NCI-H1436 treated with DMSO at 0.1 percent for 48 hours (cell line): ENCODE data around the gene CIAO1.
"Not testable (repeated sequence)": the region's sequence is repeated elsewhere in the genome, so short reads cannot be mapped to it uniquely, and the experiment has no call there.

Experiments used
- DNase-seq: peaks from one replicate; lab custom pipeline; 2025; lab: John Stamatoyannopoulos, UW

Gene CIAO1

GRCh38 chr2:96250188-96250587, 15.8 kb upstream of the CIAO1 start:
- DNase-seq = no peak

GRCh38 chr2:96251721-96252292, 14.2 kb upstream of the CIAO1 start:
- DNase-seq = no peak

- no peak for DNase-seq
Observed at GRCh38 chr2:96252526-96252925, 13.5 kb upstream of the CIAO1 start.

- no peak for DNase-seq
Observed at GRCh38 chr2:96253006-96253405, 13.0 kb upstream of the CIAO1 start.

- DNase-seq = no peak
Observed at GRCh38 chr2:96254571-96254970, 11.5 kb upstream of the CIAO1 start.

GRCh38 chr2:96256611-96257113, 9.4 kb upstream of the CIAO1 start:
- DNase-seq = no peak

GRCh38 chr2:96257744-96258143, 8.3 kb upstream of the CIAO1 start:
- not testable (repeated sequence) for DNase-seq

- DNase-seq = no peak
Observed at GRCh38 chr2:96258166-96259022, 7.6 kb upstream of the CIAO1 start.

GRCh38 chr2:96259497-96259921, 6.5 kb upstream of the CIAO1 start:
- DNase-seq = no peak

- DNase-seq = no peak
Observed at GRCh38 chr2:96260387-96261260, 5.4 kb upstream of the CIAO1 start.

- DNase-seq = no peak
Observed at GRCh38 chr2:96261328-96262003, 4.6 kb upstream of the CIAO1 start.

- no peak for DNase-seq
Observed at GRCh38 chr2:96262306-96262705, 3.7 kb upstream of the CIAO1 start.

GRCh38 chr2:96264086-96264485, 1.9 kb upstream of the CIAO1 start:
- DNase-seq = no peak

- DNase-seq = no peak
Observed at GRCh38 chr2:96264656-96265348, 1.2 kb upstream of the CIAO1 start.

GRCh38 chr2:96265349-96265839, 631 bp upstream of the CIAO1 start:
- no peak for DNase-seq

- DNase-seq = no peak
Observed at GRCh38 chr2:96267159-96267971, 1.3 kb downstream of the CIAO1 start.

- DNase-seq = no peak
Observed at GRCh38 chr2:96271995-96272394, 6.0 kb downstream of the CIAO1 start.

- DNase-seq = no peak
Observed at GRCh38 chr2:96273763-96274162, 7.7 kb downstream of the CIAO1 start.

- no peak for DNase-seq
Observed at GRCh38 chr2:96274355-96275056, 8.5 kb downstream of the CIAO1 start.
